Measurements from ENCODE around the gene VASP.

DNA sequence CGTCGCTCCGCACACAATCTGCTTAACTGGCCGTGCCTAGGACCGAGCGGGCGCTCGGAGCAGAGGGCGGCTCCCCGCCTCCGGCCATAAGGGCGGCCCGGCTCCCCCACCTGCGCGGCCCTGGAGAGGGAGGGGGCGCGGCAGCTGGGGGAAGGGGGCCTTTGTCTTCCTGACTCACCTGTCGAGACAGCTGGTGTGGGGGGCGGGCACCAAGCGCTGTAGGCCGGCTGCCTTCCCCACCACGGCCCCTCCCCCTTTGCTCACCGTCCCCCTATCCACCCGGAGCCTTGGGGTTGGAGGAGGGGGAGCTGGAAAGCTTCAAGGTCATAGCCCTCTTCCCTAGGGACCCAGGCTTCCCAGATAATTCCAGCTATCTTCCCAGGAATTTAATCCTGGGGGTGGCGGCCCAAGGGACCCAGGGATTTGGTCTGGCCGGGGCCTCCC is 1.2 kb downstream of the VASP start:
- TF ChIP-seq POLR2A (IDR thresholded peaks at IDR 0.05), result peak in 1 of 2 donors; percentile 36
- TF ChIP-seq, protein P1, sequence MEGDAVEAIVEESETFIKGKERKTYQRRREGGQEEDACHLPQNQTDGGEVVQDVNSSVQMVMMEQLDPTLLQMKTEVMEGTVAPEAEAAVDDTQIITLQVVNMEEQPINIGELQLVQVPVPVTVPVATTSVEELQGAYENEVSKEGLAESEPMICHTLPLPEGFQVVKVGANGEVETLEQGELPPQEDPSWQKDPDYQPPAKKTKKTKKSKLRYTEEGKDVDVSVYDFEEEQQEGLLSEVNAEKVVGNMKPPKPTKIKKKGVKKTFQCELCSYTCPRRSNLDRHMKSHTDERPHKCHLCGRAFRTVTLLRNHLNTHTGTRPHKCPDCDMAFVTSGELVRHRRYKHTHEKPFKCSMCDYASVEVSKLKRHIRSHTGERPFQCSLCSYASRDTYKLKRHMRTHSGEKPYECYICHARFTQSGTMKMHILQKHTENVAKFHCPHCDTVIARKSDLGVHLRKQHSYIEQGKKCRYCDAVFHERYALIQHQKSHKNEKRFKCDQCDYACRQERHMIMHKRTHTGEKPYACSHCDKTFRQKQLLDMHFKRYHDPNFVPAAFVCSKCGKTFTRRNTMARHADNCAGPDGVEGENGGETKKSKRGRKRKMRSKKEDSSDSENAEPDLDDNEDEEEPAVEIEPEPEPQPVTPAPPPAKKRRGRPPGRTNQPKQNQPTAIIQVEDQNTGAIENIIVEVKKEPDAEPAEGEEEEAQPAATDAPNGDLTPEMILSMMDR (IDR thresholded peaks at IDR 0.05), result no peak
